Liver (tissue), 3 donors: ENCODE measurements around the gene EIF4G2.

Source experiments
- CTCF ChIP-seq: fragments of 150-350 bp; IDR thresholded peaks from 2 replicates; pipeline ENCODE4 v1.5.1; 2017; ENCODE audit warnings: improper control_type of control experiment, low read depth, low read length; ENCODE audit not compliant: missing input control
- GABPA ChIP-seq, 2 donors: IDR thresholded peaks in 1 of 2; conservative IDR thresholded peaks in 1 of 2; 2 replicates each; pipeline ENCODE4 v1.6.1; 2016; ENCODE audit warnings: antibody characterized with exemption in 2 of 2, mild to moderate bottlenecking in 1 of 2, moderate library complexity in 1 of 2
- REST ChIP-seq: IDR thresholded peaks from 2 replicates; pipeline ENCODE4 v1.6.1; 2016; ENCODE audit warnings: antibody characterized with exemption, mild to moderate bottlenecking
- donor health status: healthy.
- donor health status: healthy.

- TF ChIP-seq GABPA (IDR thresholded peaks at IDR 0.05 in 1 of 2, conservative IDR thresholded peaks at IDR 0.05 in 1 of 2) (no peak), CTCF (no peak), REST (no peak)
These were observed 49.8 kb downstream of the EIF4G2 start for GRCh38 chr11:10758957-10759356.
